Right lobe of liver (tissue), 6 donors: ENCODE results near the gene COX10. TPM values are rescaled to one million over a fixed set of nuclear protein-coding genes. Genes with fewer than 3 reads are reported as not detected.

Source experiments
- ATAC-seq, 4 donors: fragments of 200-7000 bp; cut with Tn5 transposase; one replicate each; pipeline ENCODE4 v1.9.1; 2020; ENCODE audit warnings: mild to moderate bottlenecking in 4 of 4, moderate library complexity in 4 of 4
- DNase-seq, 3 donors: peaks; one replicate each; pipeline ENCODE4 v3.0.0-alpha.2; 2020
- H3K27ac ChIP-seq, 3 donors: fragments of 200-600 bp; one replicate each; pipeline ENCODE4 v1.8.0; 2022
- H3K27me3 ChIP-seq, 2 donors: fragments of 200-600 bp; one replicate each; pipeline ENCODE4 v1.8.0; 2022
- H3K36me3 ChIP-seq, 4 donors: fragments of 200-600 bp; sonication (generic) in 1 of 4; one replicate each; pipeline versions ENCODE4 v1.5.1 to v1.8.0; 2017 to 2022; ENCODE audit warnings: control low read depth in 1 of 4
- H3K4me1 ChIP-seq, 4 donors: fragments of 200-600 bp; sonication (generic) in 1 of 4; one replicate each; pipeline versions ENCODE4 v1.5.1 to v1.8.0; 2017 to 2022; ENCODE audit warnings: control low read depth in 1 of 4
- H3K4me3 ChIP-seq, 3 donors: fragments of 200-600 bp; one replicate each; pipeline ENCODE4 v1.8.0; 2022
- H3K9me3 ChIP-seq, 4 donors: fragments of 200-600 bp; sonication (generic) in 1 of 4; one replicate each; pipeline versions ENCODE4 v1.5.1 to v1.8.0; 2017 to 2022; ENCODE audit warnings: control low read depth in 1 of 4
- CTCF ChIP-seq, 4 donors: fragments of 200-600 bp in 3 of 4; fragments of 450-650 bp in 1 of 4; IDR thresholded peaks; one replicate each; pipeline versions ENCODE4 v1.5.1 to v1.8.0; 2016 to 2022; ENCODE audit warnings: antibody characterized with exemption in 4 of 4, mild to moderate bottlenecking in 2 of 4
- POLR2A ChIP-seq: fragments of 450-650 bp; IDR thresholded peaks from one replicate; pipeline ENCODE4 v1.6.1; 2017; ENCODE audit warnings: antibody characterized with exemption, mild to moderate bottlenecking
- WGBS: methylation state at CpG from one replicate; pipeline ENCODE4 v1.1.6; 2018; ENCODE audit warnings: low coverage, low lambda C conversion rate; ENCODE audit not compliant: insufficient coverage; ENCODE audit errors: missing lambda C conversion rate; 5-methylcytosine and 5-hydroxymethylcytosine counted together
- intact Hi-C, 2 donors: fragments of 100-400 bp; cut with DNase I; formaldehyde crosslinking; loops; one replicate each; pipeline versions ENCODE4 v1.11.2 to v1.14.1; 2022
- total RNA-seq, 6 experiments: library from RNA; depleted of rRNA in 2 of 6; stranded (reverse); fragments of >200 nt in 2 of 6; fragmentation: NEBNext Ultra II Directional in 3 of 6; extraction: Animal tissue kit (Norgen Biotek cat#: 25700) in 3 of 6; gene quantifications; one replicate each; pipeline versions ENCODE4 v1.1.0 to v1.2.4, GENCODE V29; 2016 to 2023
- donor health status: DM: no; HTN: yes; CAD: no.
- donor health status: DM: no; HTN: no; CAD: no.
- donor health status: DM: no; HTN: no; CAD: no.
- donor health status: DM: no; HTN: yes; CAD: no.
- donor health status: DM: no; HTN: yes; CAD: no.

COX10 gene
- total RNA-seq, 6 experiments from 2014 or later, result 6.8 to 23.0 (median 9.0) TPM

GRCh38 chr17:14116263-14117024 lies 47.1 kb downstream of the COX10 start:
- Histone ChIP-seq H3K4me1 (peaks cover 0 to 10% (median 0%) of the 10 kb centered on the region in 4 donors), H3K27me3 (no peaks in the 10 kb centered on the region), H3K27ac (no peak overlapping the region), H3K36me3 (no peaks in the 10 kb centered on the region), H3K9me3 (no peaks in the 10 kb centered on the region), H3K4me3 (no peak overlapping the region)
- DNase-seq, result no peak
- TF ChIP-seq CTCF (IDR thresholded peaks at IDR 0.05) (no peak), POLR2A (no peak)
- intact Hi-C loops, result no loop called here
- ATAC-seq, result no peak
- WGBS, result 89% methylated on average over 4 of the region's 4 CpGs

- WGBS, result 78% methylated on average over 2 of the region's 2 CpGs
- peaks cover 0 to 15% (median 0%) of the 10 kb centered on the region in 4 donors for H3K4me1 ChIP-seq
Observed at GRCh38 chr17:14118951-14119350, 49.6 kb downstream of the COX10 start.

GRCh38 chr17:14119546-14119945 lies 50.2 kb downstream of the COX10 start:
- Histone ChIP-seq H3K4me3 (no peak overlapping the region), H3K27ac (no peak overlapping the region), H3K27me3 (no peaks in the 10 kb centered on the region), H3K36me3 (no peaks in the 10 kb centered on the region), H3K9me3 (no peaks in the 10 kb centered on the region), H3K4me1 (peaks cover 0 to 14% (median 0%) of the 10 kb centered on the region in 4 donors)
- ATAC-seq, result no peak
- no peak for DNase-seq
- intact Hi-C loops, result no loop called here
- no peak for TF ChIP-seq POLR2A
- no peak for TF ChIP-seq CTCF (IDR thresholded peaks at IDR 0.05)
- 96% methylated on average over 3 of the region's 3 CpGs for WGBS

More at GRCh38 chr17:14118951-14119350, 49.6 kb downstream of the COX10 start:
- Histone ChIP-seq H3K4me3 (no peak overlapping the region), H3K9me3 (no peaks in the 10 kb centered on the region), H3K27me3 (no peaks in the 10 kb centered on the region), H3K27ac (no peak overlapping the region), H3K36me3 (no peaks in the 10 kb centered on the region)
- TF ChIP-seq POLR2A (no peak), CTCF (IDR thresholded peaks at IDR 0.05) (no peak)
- intact Hi-C loops, result no loop called here
- no peak for DNase-seq
- ATAC-seq, result no peak

GRCh38 chr17:14121952-14122351 lies 52.6 kb downstream of the COX10 start:
- 71% methylated on average over 6 of the region's 6 CpGs for whole genome bisulfite sequencing
- DNase-seq (no peak), ATAC-seq (no peak)
- Histone ChIP-seq H3K27me3 (no peaks in the 10 kb centered on the region), H3K4me3 (no peak overlapping the region), H3K36me3 (no peaks in the 10 kb centered on the region), H3K27ac (no peak overlapping the region), H3K4me1 (peaks cover 0 to 11% (median 0%) of the 10 kb centered on the region in 4 donors), H3K9me3 (no peaks in the 10 kb centered on the region)
- intact Hi-C loops, result no loop called here
- TF ChIP-seq CTCF (IDR thresholded peaks at IDR 0.05) (no peak), POLR2A (no peak)
